ENCODE measurements around the gene TACR3. TPM values are rescaled to one million over a fixed set of nuclear protein-coding genes. Genes with fewer than 3 reads are reported as not detected.
A peak's percentile ranks its signal among the peaks of the same experiment; 100 is the strongest.
"Not testable (repeated sequence)": the region's sequence is repeated elsewhere in the genome, so short reads cannot be mapped to it uniquely, and the experiment has no call there.

TACR3 gene
- total RNA-seq, 1 experiment from 2014 or later: not detected

DNA sequence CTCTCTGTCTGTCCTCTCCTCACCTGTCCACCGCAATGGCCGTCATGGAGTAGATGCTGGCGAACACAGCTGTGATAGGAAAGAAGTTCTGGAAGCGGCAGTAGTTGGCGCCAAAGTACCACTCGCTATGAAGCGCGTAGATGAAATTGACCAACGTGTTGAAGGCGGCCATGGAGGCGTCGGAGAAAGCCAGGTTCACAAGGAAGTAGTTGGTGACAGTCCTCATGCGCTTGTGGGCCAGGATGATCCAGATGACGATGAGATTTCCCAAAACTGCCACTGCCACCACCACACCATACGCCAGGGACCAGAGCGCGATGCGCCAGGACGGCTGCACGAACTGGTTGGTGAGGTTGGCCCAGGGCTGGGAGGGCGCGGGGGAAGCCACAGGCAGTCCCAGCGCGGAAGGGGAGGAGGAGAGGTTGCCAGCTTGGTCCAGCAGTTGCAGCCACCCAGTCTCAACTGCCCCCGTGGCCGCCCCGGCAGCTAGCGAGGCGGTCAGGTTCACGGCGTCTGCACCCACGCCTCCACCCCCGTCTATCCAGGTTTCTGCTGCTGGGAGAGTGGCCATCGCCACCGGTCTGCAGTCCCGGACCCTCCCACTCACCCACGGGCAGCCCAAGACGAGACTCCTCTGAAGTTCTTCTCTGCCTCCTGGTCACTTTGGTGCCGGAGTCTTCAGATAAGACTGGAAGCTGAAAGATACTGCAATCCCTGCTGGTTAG is 518 bp downstream of the TACR3 start:
- H2AFZ ChIP-seq (ENCODE audit: low read length): no peak overlapping the region
- no peaks in the 10 kb centered on the region for H3K79me2 ChIP-seq (ENCODE audit: low read length)
- H3K4me2 ChIP-seq (ENCODE audit: low read depth, low read length, poor library complexity, severe bottlenecking): no peak overlapping the region
- no peak overlapping the region for H3K27ac ChIP-seq (ENCODE audit: low read length)
- no peaks in the 10 kb centered on the region for H3K4me1 ChIP-seq (ENCODE audit: low read length)
- H3K4me3 ChIP-seq (ENCODE audit: low read length): no peak overlapping the region
- no peaks in the 10 kb centered on the region for H3K9me3 ChIP-seq (ENCODE audit: low read length)
- no peaks in the 10 kb centered on the region for H3K36me3 ChIP-seq (ENCODE audit: insufficient read depth, low read length)
- H4K20me1 ChIP-seq (ENCODE audit: insufficient read depth, low read depth, low read length): no peaks in the 10 kb centered on the region
- DNase-seq: no peak
- no peaks in the 10 kb centered on the region for H3K9me2 ChIP-seq (replicated peaks; ENCODE audit: insufficient read depth, low read length)
- H3K9ac ChIP-seq (ENCODE audit: low read length): no peak overlapping the region
- H3K27me3 ChIP-seq (ENCODE audit: low read length): no peaks in the 10 kb centered on the region

DNA sequence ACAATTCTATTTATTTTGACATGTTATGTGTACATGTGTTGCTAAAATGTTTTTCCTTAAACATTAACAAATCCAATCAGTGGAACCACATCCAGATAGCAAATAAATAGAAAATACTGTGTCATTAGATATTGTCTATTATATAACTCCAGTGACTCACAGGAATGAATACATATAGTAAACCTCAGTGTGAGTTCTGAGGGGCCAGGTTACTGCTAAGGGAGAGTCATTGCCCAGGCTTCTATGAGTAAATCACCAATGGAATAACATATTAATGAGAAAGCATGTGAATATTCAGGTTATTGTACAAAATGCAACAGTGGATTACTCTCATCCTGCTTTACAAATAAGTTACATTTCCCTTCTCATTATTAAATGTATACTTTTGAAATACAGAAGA is 27.2 kb downstream of the TACR3 start:
- H3K9me2 ChIP-seq (replicated peaks; ENCODE audit: insufficient read depth, low read length): no peaks in the 10 kb centered on the region
- H4K20me1 ChIP-seq (ENCODE audit: insufficient read depth, low read depth, low read length): no peaks in the 10 kb centered on the region
- H3K36me3 ChIP-seq (ENCODE audit: insufficient read depth, low read length): no peaks in the 10 kb centered on the region
- no peaks in the 10 kb centered on the region for H3K9me3 ChIP-seq (ENCODE audit: low read length)
- DNase-seq: no peak
- no peaks in the 10 kb centered on the region for H3K4me1 ChIP-seq (ENCODE audit: low read length)
- no peaks in the 10 kb centered on the region for H3K79me2 ChIP-seq (ENCODE audit: low read length)
- no peak overlapping the region for H3K4me2 ChIP-seq (ENCODE audit: low read depth, low read length, poor library complexity, severe bottlenecking)
- no peak overlapping the region for H3K4me3 ChIP-seq (ENCODE audit: low read length)
- H3K27me3 ChIP-seq (ENCODE audit: low read length): no peaks in the 10 kb centered on the region
- no peak overlapping the region for H3K27ac ChIP-seq (ENCODE audit: low read length)
- no peak overlapping the region for H3K9ac ChIP-seq (ENCODE audit: low read length)
- no peak overlapping the region for H2AFZ ChIP-seq (ENCODE audit: low read length)

DNA sequence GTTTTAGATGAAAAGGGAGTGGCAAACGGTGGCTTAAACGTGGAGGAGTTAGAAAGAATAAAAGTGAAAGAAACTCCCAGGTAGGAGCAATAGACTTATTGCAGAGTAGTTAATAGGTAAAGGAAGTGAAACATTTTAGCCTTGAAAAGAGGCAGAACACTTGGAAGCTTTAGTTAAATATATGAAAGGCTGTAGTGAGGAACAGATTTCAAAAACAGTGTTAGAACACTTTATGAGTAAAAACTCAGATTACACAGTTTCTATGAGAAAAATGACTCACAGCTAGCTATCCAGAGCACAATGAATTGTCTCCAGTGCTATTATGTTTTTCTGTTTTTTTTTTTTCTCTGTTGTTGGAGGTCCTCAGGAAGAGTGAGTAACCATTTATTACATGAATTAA is 45.8 kb downstream of the TACR3 start:
- Histone ChIP-seq H3K9me2 (replicated peaks; ENCODE audit: insufficient read depth, low read length) (no peaks in the 10 kb centered on the region), H3K27me3 (ENCODE audit: low read length) (no peaks in the 10 kb centered on the region), H3K27ac (ENCODE audit: low read length) (no peak overlapping the region), H3K9me3 (ENCODE audit: low read length) (no peaks in the 10 kb centered on the region), H3K36me3 (ENCODE audit: insufficient read depth, low read length) (no peaks in the 10 kb centered on the region), H3K9ac (ENCODE audit: low read length) (no peak overlapping the region), H3K4me1 (ENCODE audit: low read length) (no peaks in the 10 kb centered on the region), H3K79me2 (ENCODE audit: low read length) (no peaks in the 10 kb centered on the region), H3K4me3 (ENCODE audit: low read length) (no peak overlapping the region), H2AFZ (ENCODE audit: low read length) (no peak overlapping the region), H3K4me2 (ENCODE audit: low read depth, low read length, poor library complexity, severe bottlenecking) (no peak overlapping the region), H4K20me1 (ENCODE audit: insufficient read depth, low read depth, low read length) (no peaks in the 10 kb centered on the region)
- DNase-seq: no peak

DNA sequence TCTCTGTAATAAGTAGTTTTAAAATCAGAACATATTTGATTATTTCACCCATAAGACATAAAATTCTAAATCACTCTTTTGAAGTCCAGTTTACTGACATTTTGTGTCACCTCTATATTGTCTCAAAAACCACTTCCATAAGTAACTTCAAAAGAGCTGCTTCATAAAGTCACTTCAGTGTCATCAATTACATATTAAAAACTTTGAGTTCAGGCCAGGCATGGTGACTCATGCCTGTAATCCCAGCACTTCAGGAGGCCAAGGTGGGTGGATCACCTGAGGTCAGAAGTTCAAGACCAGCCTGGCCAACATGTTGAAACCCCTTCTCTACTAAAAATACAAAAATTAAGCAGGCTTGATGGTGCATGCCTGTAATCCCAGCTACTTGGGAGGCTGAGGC is 53.0 kb downstream of the TACR3 start:
- DNase-seq; H3K4me3 ChIP-seq (ENCODE audit: low read length); H3K79me2 ChIP-seq (ENCODE audit: low read length); H3K4me2 ChIP-seq (ENCODE audit: low read depth, low read length, poor library complexity, severe bottlenecking); H3K9me3 ChIP-seq (ENCODE audit: low read length); H3K4me1 ChIP-seq (ENCODE audit: low read length); H2AFZ ChIP-seq (ENCODE audit: low read length); H3K9ac ChIP-seq (ENCODE audit: low read length); H4K20me1 ChIP-seq (ENCODE audit: insufficient read depth, low read depth, low read length); H3K27ac ChIP-seq (ENCODE audit: low read length); H3K9me2 ChIP-seq (replicated peaks; ENCODE audit: insufficient read depth, low read length); H3K36me3 ChIP-seq (ENCODE audit: insufficient read depth, low read length); H3K27me3 ChIP-seq (ENCODE audit: low read length): not testable (repeated sequence)

DNA sequence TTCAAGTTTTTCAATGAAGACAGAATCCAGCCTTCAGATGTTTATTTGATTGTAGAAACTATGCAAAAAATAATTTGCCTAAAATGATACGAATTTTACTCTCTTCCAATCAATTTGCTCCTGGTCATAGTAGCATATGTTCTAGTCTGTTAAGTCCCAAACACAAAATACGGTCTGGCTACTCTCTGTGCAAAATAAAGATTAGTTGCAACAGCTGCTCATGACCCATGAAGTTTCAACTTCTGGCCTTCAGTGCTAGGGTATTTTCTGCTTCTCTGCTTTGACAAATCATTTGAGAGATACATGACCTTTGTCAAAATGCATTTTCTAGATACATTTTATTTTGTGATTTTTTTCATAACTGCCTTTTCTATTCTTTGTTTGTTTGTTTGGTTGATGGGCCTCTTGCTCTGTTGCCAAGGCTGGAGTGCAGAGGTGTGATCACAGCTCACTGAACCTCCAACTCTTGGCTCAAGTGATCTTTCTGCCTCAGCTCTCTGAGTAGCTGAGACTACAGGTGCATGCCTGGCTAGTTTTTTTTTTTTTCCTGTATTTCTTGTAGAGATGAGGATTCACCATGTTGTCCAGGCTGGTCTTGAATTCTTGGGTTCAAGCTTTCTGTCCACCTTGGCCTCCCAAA is 55.2 kb downstream of the TACR3 start:
- no peaks in the 10 kb centered on the region for H4K20me1 ChIP-seq (ENCODE audit: insufficient read depth, low read depth, low read length)

DNA sequence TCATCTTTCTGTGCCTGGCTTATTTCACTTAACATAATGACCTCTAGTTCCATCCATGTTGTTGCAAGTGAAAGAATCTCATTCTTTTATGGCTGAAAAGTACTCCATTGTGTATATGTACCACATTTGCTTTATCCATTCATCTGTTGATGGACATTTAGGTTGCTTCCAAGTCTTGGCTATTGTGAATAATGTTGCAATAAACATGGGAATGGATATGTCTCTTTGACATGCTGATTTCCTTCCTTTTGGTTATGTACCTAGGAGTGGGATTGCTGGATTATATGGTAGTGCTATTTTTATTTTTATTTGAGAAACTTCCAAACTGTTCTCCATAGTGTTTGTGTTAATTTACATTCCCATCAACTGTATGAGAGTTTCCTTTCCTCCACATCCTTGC is 71.2 kb downstream of the TACR3 start:
- Histone ChIP-seq H4K20me1 (ENCODE audit: insufficient read depth, low read depth, low read length) (no peaks in the 10 kb centered on the region), H3K9me2 (replicated peaks; ENCODE audit: insufficient read depth, low read length) (no peaks in the 10 kb centered on the region), H2AFZ (ENCODE audit: low read length) (no peak overlapping the region), H3K4me1 (ENCODE audit: low read length) (no peaks in the 10 kb centered on the region), H3K27ac (ENCODE audit: low read length) (no peak overlapping the region), H3K4me2 (ENCODE audit: low read depth, low read length, poor library complexity, severe bottlenecking) (no peak overlapping the region), H3K79me2 (ENCODE audit: low read length) (no peaks in the 10 kb centered on the region), H3K27me3 (ENCODE audit: low read length) (no peaks in the 10 kb centered on the region), H3K4me3 (ENCODE audit: low read length) (no peak overlapping the region), H3K9me3 (ENCODE audit: low read length) (no peaks in the 10 kb centered on the region), H3K36me3 (ENCODE audit: insufficient read depth, low read length) (no peaks in the 10 kb centered on the region), H3K9ac (ENCODE audit: low read length) (no peak overlapping the region)
- DNase-seq: no peak

More for the DNA sequence above, 55.2 kb downstream of the TACR3 start:
- H3K36me3 ChIP-seq (ENCODE audit: insufficient read depth, low read length): no peaks in the 10 kb centered on the region
- no peak overlapping the region for H3K4me2 ChIP-seq (ENCODE audit: low read depth, low read length, poor library complexity, severe bottlenecking)
- H3K27ac ChIP-seq (ENCODE audit: low read length): no peak overlapping the region
- no peaks in the 10 kb centered on the region for H3K9me2 ChIP-seq (replicated peaks; ENCODE audit: insufficient read depth, low read length)
- H3K27me3 ChIP-seq (ENCODE audit: low read length): no peaks in the 10 kb centered on the region
- H3K79me2 ChIP-seq (ENCODE audit: low read length): no peaks in the 10 kb centered on the region
- DNase-seq: no peak
- H3K4me1 ChIP-seq (ENCODE audit: low read length): no peaks in the 10 kb centered on the region
- no peak overlapping the region for H2AFZ ChIP-seq (ENCODE audit: low read length)
- no peak overlapping the region for H3K9ac ChIP-seq (ENCODE audit: low read length)
- H3K9me3 ChIP-seq (ENCODE audit: low read length): no peaks in the 10 kb centered on the region
- H3K4me3 ChIP-seq (ENCODE audit: low read length): no peak overlapping the region

DNA sequence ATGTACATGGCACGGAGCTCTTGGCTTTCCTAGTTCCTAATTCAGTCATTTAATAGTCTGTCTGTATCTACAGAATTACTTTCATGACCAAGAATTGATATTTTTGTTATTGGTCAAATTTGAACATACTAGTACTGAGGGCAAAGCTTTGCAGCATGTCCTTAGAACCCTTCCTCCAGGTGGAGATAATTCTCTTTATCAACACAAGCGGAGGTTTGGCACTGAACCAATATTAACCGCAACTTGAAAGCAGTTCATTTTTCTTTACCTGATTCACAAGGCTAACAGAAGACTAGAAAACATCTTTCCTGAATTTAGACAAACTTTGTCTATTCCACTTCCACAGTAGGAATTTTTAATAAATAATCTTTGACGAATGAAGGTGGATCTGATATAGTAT is 73.8 kb downstream of the TACR3 start:
- Histone ChIP-seq H3K4me1 (ENCODE audit: low read length) (no peaks in the 10 kb centered on the region), H3K9me3 (ENCODE audit: low read length) (no peaks in the 10 kb centered on the region), H3K4me3 (ENCODE audit: low read length) (no peak overlapping the region), H2AFZ (ENCODE audit: low read length) (no peak overlapping the region), H3K27me3 (ENCODE audit: low read length) (no peaks in the 10 kb centered on the region), H3K27ac (ENCODE audit: low read length) (no peak overlapping the region), H3K9ac (ENCODE audit: low read length) (no peak overlapping the region), H3K4me2 (ENCODE audit: low read depth, low read length, poor library complexity, severe bottlenecking) (no peak overlapping the region), H4K20me1 (ENCODE audit: insufficient read depth, low read depth, low read length) (no peaks in the 10 kb centered on the region), H3K79me2 (ENCODE audit: low read length) (no peaks in the 10 kb centered on the region), H3K36me3 (ENCODE audit: insufficient read depth, low read length) (no peaks in the 10 kb centered on the region), H3K9me2 (replicated peaks; ENCODE audit: insufficient read depth, low read length) (no peaks in the 10 kb centered on the region)
- DNase-seq: no peak

DNA sequence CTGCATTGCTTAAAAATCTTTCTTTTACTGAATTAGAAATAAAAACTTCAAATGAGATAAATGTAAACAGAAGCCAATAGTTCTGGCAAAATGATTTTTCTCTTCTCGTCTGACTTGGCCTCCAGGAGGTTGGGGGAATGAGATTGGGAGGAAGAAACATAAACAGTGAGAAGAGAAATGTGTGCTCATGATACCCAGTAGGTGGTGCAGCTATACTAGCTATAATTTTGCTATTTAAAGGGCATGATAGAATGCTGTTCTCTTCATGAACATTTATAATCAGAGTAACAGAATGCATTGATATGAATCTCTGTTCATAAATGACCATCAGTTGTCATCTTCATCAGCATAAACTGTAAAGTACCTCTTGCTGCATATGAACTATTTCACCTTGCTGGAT is 85.5 kb downstream of the TACR3 start:
- Histone ChIP-seq H2AFZ (ENCODE audit: low read length) (no peak overlapping the region), H3K9me3 (ENCODE audit: low read length) (no peaks in the 10 kb centered on the region), H3K9me2 (replicated peaks; ENCODE audit: insufficient read depth, low read length) (no peaks in the 10 kb centered on the region), H4K20me1 (ENCODE audit: insufficient read depth, low read depth, low read length) (no peaks in the 10 kb centered on the region), H3K4me2 (ENCODE audit: low read depth, low read length, poor library complexity, severe bottlenecking) (no peak overlapping the region), H3K27ac (ENCODE audit: low read length) (no peak overlapping the region), H3K9ac (ENCODE audit: low read length) (no peak overlapping the region), H3K36me3 (ENCODE audit: insufficient read depth, low read length) (no peaks in the 10 kb centered on the region), H3K4me3 (ENCODE audit: low read length) (no peak overlapping the region), H3K27me3 (ENCODE audit: low read length) (no peaks in the 10 kb centered on the region), H3K79me2 (ENCODE audit: low read length) (no peaks in the 10 kb centered on the region), H3K4me1 (ENCODE audit: low read length) (no peaks in the 10 kb centered on the region)
- DNase-seq: peak; percentile 43
